HG02763 (cell line): ENCODE results near the gene TMC1.
"Not testable (repeated sequence)": the region's sequence is repeated elsewhere in the genome, so short reads cannot be mapped to it uniquely, and the experiment has no call there.

Experiments used
- ATAC-seq: cut with Tn5 transposase; IDR thresholded peaks from one replicate; pipeline ENCODE4 v1.9.1; 2021; ENCODE audit warnings: mild to moderate bottlenecking, moderate library complexity; ENCODE audit not compliant: unreplicated experiment

Gene TMC1

DNA sequence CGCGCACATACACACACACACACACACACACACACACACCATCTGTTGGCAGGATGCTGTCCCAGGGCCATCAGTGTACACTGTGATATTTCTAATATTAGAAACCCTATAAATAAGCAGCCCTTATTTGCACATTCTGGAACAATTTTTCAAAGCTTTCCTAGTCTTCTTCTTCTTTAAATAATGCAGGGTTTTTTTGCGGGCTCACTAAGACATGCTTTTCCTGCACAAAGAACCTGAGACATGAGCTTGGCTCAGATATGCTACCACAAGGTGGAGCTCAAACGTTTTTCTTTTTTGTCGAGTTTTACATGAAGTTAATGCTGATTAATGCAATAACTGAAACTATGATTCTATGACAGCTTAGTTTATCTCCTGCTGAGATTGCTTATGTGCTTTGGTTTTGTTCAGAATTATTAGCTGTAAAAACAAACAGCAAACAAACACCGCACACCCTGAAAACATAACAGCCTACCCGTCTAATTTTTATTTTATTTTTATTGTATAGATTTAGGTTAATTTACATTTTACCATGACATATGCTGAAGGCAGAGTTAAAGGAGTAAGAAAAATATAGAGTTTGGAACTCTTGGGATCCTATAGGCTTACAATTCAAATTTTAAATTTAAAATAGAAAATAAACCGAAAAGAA is 335.7 kb downstream of the TMC1 start:
- no peak for ATAC-seq

DNA sequence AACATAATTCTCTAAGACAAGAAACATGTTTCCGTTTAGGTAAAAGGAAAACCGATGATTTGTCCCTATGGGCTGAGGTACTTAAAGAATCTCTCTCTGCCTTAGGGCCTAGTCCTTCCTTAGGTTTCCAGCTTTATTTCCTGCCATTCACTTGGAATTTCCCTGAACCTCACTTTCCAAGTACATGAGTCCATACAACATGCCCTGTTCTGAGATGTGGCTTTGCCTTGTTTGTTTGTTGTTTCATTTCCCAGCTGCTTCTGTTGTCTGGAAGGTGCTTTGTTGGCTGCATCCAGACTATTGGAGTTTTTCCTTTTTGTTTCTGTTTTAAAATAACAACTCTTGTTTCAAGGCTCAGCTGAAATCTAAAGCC is 336.2 kb downstream of the TMC1 start:
- ATAC-seq: no peak

DNA sequence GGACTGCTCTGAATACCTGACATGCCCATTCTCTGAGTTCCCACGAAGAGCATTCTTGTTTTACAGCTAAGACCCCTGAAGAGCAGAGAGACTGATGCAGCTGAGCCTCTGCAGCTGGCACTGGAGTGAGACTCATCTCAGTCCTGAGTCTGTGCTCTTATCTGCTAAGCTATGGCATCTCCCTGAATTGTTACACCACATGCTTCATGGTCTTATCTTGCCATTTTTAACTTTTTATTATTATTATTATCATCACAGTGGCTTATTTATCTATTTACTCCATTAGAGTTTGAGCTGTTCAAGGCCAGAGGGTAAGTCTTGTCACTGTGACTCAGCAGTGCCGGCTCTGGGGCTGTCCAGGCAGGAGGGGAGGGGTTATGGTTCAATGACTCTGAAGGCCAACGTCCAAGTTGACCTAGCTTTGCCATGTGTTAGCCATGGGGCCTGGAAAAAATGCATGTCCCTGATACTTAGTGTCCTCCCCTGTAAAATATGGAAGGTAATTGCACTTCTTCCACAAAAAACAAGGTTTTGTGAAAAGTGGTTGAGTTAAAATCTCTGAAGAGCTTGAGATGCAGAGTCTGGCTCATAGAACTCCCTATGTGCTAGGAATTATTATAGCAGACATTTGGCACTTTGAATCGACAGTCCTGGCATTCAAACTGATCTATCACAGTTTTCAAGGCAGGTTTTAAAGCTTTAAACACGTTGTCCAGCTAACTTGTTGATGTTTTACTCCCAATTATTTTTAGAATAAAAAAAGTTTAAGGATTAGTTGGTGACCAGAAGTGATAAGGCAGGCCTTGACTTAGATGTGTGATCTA is 336.9 kb downstream of the TMC1 start:
- ATAC-seq: no peak

DNA sequence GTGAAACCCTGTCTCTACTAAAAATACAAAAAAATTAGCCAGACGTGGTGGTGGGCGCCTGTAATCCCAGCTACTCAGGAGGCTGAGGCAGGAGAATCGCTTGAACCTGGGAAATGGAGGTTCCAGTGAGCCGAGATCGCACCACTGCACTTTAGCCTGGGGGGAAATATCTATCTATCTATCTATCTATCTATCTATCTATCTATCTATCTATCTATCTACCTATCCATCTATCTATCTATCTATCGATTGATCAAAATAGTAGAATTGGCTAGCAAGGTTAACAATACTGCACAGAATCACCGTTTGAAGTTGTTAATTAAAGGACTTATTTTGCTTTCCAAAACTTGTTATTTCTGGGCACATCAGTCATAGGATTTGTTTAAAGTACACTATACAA is 341.4 kb downstream of the TMC1 start:
- ATAC-seq: not testable (repeated sequence)

DNA sequence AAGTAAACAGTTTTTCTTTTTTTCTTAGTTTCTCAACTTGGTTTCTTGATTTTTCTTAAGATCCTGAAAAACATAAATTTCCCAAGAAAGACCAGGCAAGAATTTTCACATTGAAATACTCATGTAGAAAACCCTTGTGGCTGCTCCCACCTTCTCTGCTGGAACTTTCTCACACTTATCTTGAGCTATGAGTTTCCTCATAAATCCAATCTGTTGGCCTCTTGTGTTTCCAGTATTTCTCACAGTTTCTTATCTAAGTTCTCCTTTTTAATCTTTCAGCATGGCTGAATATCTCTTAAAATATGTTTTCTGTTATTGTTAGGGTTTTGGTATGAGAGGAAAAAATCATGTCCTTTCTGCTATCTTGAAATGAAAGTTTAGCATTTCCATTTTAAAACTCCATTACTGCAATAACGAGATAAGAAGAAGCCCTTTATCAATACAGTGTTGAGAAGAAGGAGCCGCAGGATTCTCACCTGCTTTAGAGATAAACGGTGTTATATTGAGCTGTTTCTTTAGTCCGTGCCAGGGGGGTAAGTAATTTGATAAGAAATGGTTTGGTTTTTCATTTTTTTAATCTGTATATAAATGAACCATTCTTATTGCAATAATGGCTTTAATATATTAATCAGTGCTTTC is 342.2 kb downstream of the TMC1 start:
- ATAC-seq: no peak

DNA sequence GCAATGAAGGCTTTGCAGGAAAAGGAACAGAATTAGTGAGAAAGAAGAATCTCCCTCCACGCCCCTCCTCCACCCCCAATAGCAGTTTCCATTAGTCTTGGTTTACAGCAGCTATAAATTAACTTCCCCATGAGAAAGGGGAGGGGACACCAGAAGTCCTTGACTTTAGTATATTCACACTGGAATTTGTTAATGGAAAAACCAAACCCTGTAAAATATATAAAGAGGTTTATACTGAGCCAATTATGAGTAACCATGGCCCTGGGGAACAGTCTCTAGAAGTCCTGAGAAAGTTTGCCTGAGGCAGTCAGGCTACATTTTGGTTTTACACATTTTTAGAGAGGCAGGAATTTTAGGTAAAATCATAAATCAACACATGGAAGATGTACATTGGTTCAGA is 342.9 kb downstream of the TMC1 start:
- no peak for ATAC-seq

DNA sequence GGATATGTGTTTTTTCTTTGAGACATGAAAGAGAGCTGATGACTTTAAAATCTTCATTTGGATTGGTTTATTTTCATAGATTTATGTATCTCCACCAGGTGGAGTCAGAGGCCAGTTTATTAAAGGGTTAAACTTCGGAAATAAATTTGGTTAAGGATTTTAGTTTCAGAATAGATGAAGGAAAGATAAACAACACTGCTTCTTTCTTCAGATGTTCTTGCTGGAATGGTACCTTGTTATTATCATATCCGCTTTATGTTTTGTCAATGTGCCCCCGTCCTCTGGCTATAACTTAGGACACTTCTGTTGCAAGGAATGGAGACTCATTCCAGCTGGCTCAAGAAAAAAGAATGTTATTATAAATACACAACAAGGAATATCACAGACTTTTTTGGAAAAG is 350.3 kb downstream of the TMC1 start:
- ATAC-seq: no peak

DNA sequence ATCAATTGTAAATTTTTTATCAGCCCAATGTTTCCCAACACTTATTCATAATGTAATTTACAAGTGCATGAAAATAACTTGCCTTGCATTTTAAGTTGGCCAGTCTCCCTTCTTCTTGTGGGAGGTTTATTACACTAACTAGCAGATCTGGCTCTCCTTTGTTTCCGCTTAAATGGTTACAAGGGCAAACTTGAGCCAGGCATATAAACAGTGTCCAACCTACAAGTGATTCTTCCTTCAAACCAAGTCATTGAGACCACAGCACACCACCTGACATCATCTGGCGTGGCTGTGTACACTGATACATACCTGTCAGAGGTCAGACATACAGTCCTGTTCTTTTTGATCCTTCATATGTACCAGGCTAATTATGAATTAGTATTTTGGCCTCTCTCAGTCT is 351.3 kb downstream of the TMC1 start:
- ATAC-seq: no peak

DNA sequence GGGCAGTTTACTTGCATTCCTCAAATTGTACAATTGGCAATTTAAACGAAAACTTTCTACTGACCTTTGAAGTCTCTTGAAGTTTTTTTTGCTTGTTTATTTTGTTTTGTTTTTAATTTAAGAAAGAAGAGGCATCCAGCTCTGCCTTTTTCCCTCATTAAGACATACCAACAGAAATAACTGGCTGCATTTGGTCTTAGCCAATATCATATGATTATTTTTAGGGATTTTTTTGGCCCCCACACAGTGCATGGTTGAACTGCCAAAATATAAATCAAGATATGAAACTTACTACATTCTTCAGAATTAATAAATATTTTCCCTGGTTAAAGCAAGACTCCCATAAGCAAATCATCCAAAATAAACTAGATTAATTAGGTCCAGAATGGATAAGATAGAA is 352.0 kb downstream of the TMC1 start:
- no peak for ATAC-seq

DNA sequence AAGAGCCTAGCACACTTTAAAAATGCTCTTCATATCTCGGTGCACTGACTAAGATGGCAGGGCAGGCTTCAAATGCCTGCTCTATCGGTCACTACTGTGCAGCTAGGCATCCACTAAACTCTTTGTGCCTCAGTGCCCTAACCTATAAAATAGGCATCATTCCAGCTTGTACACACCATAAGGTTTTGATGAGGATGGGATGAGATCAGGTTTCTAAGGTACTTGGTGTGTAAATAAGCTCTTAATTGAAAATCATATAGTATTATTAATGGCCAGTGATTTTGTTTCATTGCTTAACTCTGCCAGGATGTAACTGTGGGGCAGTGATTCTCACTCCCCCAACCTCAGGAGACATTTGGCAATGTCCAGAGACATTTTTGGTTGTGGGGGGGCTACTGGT is 352.9 kb downstream of the TMC1 start:
- ATAC-seq: no peak

DNA sequence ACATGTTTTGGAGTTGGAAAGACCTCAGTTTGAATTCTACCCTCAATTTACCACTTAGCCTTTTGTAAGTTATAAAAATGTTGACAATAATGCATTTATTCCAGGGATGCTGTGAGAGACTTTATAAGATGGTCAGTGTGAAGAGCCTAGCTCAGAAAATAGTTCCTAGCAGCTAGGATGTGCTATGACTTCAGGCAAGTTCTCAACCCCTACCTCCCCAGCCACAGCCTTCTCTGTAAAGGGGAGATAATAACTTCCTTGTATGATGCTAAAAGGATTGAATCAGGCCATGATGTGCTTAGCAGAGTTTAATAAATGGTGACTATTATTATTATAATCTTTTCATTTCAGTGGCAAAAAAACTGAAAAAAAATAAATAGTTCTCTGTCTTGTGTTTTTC is 353.8 kb downstream of the TMC1 start:
- ATAC-seq: no peak

DNA sequence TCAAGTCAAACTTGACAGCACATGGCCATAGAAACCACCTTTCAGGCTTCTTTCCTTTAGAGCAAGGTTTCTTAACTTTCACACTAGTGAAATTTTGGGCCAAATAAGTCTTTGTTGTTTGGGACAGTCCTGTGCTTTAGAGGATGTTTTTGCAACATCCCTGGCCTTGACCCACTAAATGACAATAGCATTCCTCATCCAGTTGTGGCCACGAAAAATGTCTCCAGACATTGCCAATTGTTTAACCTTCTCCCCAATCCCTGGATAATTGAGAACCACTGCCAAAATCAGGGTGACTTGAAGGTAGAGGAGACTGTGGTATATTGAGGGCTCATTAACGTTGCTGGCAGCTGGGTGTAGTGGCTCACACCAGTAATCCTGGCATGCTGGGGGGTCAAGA is 359.4 kb downstream of the TMC1 start:
- no peak for ATAC-seq

DNA sequence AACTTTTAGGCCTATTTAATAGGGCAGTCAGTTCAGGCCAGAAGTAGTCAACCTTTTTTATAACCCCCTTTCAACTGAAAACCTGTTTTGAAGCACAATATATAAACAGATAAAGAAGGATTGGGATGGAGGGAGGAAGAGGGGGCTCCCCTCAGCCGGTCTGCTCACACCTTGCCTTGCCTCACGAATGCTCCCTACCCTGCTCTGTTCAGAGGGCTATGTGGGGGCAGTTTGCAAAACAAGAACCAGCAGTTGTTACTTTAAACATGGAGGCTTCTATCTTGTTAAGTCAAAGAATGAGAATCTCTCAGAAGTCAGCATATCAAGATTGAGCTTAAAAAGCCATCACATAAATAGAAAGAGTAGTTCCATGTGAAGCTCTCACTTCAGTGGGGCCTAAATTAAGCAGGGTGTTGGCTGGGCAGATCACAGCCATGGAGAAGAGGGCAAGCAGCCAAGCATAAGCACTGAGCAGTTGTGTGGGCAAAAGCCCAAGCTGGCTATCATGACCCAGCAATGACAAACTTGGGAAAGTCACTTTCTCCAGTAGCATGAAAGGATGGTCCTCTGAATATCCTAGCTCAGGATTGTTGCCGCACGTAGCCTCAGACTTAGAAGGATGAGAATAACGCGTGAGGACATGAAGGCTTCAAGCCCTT is 360.8 kb downstream of the TMC1 start:
- no peak for ATAC-seq

DNA sequence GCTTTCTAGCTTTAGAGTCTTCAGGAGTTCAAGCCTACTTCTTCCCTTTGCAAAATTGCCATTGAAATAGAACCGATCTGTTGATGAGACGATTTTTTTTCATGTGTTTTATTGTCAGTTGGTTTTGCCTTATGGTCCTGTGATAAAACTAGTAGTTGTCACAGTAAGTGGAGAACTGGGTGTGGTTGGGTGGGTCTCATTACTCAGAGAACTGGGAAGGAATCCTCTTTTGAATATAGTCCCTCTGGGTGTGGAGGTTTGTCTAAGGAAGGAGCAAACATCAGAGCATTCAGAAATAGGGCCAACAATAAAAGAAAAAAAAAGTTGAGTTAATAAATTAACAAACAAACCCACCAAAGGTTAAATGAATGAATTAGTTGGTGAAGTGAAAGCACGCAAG is 362.5 kb downstream of the TMC1 start:
- no peak for ATAC-seq

DNA sequence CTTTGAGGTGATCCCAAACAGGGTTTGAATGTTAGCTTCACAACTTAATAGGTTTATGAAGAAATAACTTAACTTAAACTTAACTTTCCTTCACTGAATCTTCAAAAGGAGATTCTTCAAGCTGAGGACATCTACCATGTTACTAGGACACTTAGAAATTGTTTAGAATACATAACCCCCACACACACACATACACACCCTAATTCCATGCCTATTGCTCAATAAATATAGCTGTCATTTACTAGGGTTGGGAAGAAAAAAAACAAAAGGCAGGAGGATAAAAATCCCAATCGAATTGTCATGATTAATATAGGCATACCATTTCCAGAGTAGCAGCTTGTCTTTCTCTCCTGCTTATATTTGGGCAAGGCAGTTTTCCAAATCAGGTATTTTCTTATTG is 363.1 kb downstream of the TMC1 start:
- ATAC-seq: no peak
